NCI-H1417 (cell line): ENCODE data around the gene PI4K2B.
"Not testable (repeated sequence)": the region's sequence is repeated elsewhere in the genome, so short reads cannot be mapped to it uniquely, and the experiment has no call there.

ENCODE experiments used
- DNase-seq, 3 experiments: peaks; one replicate each; lab custom pipeline; 2025; lab: John Stamatoyannopoulos, UW

The PI4K2B gene

GRCh38 chr4:25306518-25307057 is 72.8 kb downstream of the PI4K2B start:
- no peak for DNase-seq

DNA sequence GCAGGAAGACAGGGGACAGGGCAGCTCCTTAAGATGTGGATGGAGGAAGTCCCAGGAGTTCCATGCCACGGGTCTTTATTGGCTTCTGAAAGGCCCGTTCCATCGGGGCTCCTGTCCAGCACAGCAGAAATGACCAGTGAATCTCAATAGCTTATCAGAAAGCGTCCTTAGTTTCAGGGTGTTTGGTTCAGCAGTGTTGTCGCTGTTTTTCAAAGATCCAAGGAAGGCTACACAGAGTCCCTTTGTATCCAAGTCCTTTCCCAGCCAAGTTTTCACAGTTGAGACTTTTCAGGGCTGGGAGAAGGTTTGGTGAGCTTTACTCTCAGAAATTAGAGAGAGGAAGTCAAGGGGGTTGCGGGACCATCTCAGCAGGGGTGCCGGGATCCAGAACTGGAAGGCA is 73.8 kb downstream of the PI4K2B start:
- no peak for DNase-seq

- no peak for DNase-seq
Observed at GRCh38 chr4:25308306-25308705, 74.5 kb downstream of the PI4K2B start.

DNA sequence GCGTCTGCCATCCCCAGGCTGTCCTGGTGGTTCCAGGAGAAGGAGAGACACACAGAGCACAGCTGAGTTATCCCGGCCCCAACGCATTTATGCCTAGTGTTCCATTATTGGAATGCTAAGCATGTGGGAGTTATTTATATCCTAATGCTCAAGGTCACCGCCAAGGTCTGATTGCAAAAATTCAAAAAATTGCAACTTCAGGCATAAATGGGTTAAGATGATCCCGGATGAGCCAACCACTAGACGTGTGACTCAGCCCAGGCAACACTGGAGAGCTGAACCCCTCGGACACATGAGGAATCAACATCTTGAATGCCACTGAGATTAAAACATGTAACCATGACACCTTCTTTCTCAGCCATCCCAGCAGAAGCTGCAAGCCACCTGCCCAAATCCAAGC is 74.9 kb downstream of the PI4K2B start:
- DNase-seq = no peak

DNA sequence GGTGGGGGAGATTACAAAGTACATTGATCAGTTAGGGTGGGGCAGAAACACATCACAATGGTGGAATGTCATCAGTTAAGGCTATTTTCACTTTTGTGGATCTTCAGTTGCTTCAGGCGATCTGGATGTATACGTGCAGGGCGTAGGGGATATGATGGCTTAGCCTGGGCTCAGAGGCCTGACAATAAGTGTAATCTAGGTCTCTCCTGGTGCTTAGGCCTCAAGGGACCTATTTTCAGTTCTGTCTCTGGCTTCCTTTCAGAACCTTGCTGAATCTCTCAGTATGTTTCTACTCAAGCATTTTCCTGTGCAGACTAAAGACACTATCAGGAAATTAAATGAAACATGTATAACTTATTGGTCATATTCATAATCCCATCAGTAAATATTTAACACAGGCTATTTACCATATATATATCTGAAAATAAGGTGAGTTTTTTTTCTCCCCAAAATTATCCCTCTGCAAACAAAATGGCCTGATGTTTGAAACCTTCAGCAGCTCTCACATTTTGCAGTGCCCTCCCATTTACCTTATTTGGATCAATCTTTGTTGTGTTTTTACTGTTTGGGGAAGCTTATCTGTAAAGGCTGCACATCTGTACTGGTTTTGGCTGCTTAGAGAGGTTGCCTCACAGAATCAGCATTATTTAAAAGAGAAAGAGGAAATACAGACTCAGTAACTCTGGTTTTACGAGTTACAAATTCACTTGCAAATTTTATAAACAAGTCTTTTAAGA is 76.4 kb downstream of the PI4K2B start:
- DNase-seq = no peak

- no peak for DNase-seq
Observed at GRCh38 chr4:25310803-25311166, 77.0 kb downstream of the PI4K2B start.

- peak; percentile 91 to 96 (median 94) for DNase-seq
Observed at GRCh38 chr4:25312496-25313200, 78.8 kb downstream of the PI4K2B start, which contains the start of gene ZCCHC4. Gene ZCCHC4, plus strand, starts transcription at chr4:25312774. Its CDS starts 36 bp downstream, at chr4:25312810.

DNA sequence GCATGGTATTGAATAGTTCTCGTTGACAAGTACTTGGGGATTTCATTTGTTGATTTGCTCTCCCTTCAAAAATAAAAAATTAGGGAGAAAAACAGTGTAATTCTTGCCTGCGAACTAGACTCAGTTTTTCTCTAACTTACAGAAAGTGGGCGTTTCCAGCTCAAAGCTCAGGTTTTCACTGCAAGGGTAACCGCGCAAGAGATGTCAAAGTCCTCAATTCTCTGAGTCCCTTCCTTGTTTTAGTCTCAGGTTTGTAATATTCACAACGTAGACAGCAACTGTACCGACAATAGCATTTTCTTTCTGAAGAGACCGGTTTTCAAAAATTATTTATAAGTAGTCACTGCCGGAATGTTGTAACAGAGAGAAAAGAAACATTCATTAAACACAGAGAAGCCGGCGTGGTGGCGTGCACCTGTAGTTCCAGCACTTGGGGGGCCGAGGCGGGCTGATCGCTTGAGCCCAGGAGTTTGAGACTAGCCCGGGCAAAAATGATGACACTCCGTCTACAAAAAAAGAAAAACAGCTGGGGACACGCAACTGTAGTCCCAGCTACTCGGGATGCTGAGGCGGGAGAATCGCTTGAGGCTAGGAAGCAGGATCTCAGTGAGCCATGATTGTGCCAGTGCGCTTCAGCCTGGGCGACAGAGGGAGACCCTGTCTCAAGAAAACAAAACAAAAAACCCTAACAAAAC is 79.5 kb downstream of the PI4K2B start:
- peak; percentile 12 to 49 (median 31) for DNase-seq

- peak in 1 of 3 experiments; percentile 5 for DNase-seq
Observed at GRCh38 chr4:25320336-25320735, 86.5 kb downstream of the PI4K2B start.

DNA sequence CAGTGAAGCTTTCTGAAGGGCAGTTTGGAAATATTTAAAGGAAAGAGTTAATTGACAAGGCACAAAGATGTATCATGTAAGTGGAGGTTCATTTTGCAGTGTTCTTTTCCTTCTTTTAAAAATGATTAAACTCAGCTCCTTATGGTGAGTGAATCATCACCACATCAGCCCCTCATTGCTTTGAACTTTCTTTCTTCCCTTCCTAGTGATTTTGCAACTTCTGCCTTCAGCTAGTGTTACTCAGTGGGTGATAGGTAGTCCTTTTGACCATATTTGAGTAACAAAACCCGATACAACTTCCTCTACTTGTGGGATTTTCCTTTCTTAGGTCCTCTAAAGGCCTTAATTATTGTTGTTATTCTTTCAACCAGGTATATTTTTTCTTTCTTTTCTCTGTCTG is 86.9 kb downstream of the PI4K2B start:
- DNase-seq = no peak

GRCh38 chr4:25321703-25322102 is 87.9 kb downstream of the PI4K2B start:
- no peak for DNase-seq

DNA sequence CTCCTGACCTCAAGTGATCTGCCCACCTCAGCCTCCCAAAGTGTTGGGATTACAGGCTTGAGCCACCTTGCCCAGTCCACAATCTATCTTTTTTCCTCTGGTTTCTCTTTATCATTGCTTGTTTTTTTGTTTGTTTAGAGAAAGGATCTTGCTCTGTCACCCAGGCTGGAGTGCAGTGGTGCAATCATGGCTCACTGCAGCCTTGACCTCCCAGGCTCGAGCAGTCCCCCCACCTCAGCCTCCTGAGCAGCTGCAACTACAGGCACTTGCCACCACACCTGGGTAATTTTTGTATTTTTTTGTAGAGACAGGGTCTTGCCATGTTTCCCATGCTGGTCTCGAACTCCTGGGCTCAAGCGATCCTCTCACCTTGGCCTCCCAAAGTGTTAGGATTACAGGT is 94.6 kb downstream of the PI4K2B start:
- DNase-seq = not testable (repeated sequence)
